HCT116 (cell line): ENCODE measurements around the gene ADAMTS16.

Experiments used
- CEBPB ChIP-seq: IDR thresholded peaks from 2 replicates; pipeline ENCODE4 v1.6.1; 2012; ENCODE audit warnings: low read depth
- CTCF ChIP-seq, 3 experiments: fragments of 200-600 bp in 1 of 3; sonication (generic) in 1 of 3; IDR thresholded peaks in 2 of 3; conservative IDR thresholded peaks in 1 of 3; 2 replicates each; pipeline ENCODE4 v1.5.1; 2012 to 2017; ENCODE audit warnings: low read depth in 2 of 3, low read length in 2 of 3, antibody characterized with exemption in 1 of 3, borderline replicate concordance in 1 of 3, control low read depth in 1 of 3, mild to moderate bottlenecking in 1 of 3, mixed read lengths in 1 of 3, mixed run types in 1 of 3, moderate library complexity in 1 of 3; ENCODE audit not compliant: insufficient read depth in 1 of 3
- EZH2phosphoT487 ChIP-seq: fragments of 200-600 bp; IDR thresholded peaks from 2 replicates; pipeline ENCODE4 v1.6.1; 2018; ENCODE audit warnings: antibody characterized with exemption, borderline replicate concordance
- POLR2A ChIP-seq: IDR thresholded peaks from 2 replicates; pipeline ENCODE4 v1.7.0; 2011; ENCODE audit warnings: borderline replicate concordance; ENCODE audit not compliant: insufficient read depth, insufficient read length; ENCODE audit errors: extremely low read depth

- TF ChIP-seq POLR2A (no peak), CEBPB (no peak), CTCF (IDR thresholded peaks at IDR 0.05 in 2 of 3, conservative IDR thresholded peaks at IDR 0.05 in 1 of 3; ENCODE audit: borderline replicate concordance in 1 of 3, insufficient read depth in 1 of 3, low read depth in 2 of 3, low read length in 2 of 3) (no peak), EZH2phosphoT487 (no peak)
Measured at GRCh38 chr5:5323551-5323950, 183.4 kb downstream of the ADAMTS16 start.
